HepG2 (cell line): Measurements from ENCODE around the gene TRAPPC5. TPM values are rescaled to one million over a fixed set of nuclear protein-coding genes. Genes with fewer than 3 reads are reported as not detected.

Experiments used
- ELF3 ChIP-seq: IDR thresholded peaks from 2 replicates; pipeline ENCODE4 v1.6.1; 2016; ENCODE audit warnings: missing genetic modification reagents, missing compliant biosample characterization
- GATAD1 ChIP-seq: IDR thresholded peaks from 2 replicates; pipeline ENCODE4 v1.6.1; 2016; ENCODE audit warnings: missing genetic modification reagents, missing compliant biosample characterization
- GRHL1 ChIP-seq: sonication (generic); formaldehyde crosslinking; conservative IDR thresholded peaks from 2 replicates; pipeline ENCODE4 v1.8.0; 2022; ENCODE audit warnings: missing genetic modification reagents
- HMG20B ChIP-seq: conservative IDR thresholded peaks from 2 replicates; pipeline ENCODE4 v1.6.1; 2016; ENCODE audit warnings: missing genetic modification reagents, missing compliant biosample characterization
- KLF16 ChIP-seq, 2 experiments: sonication (generic) in 1 of 2; formaldehyde crosslinking in 1 of 2; IDR thresholded peaks; 2 replicates each; pipeline versions ENCODE4 v1.6.1 to v1.8.0; 2016 to 2023; ENCODE audit warnings: missing genetic modification reagents in 2 of 2, missing compliant biosample characterization in 1 of 2
- NCOR1 ChIP-seq: fragments of 200-600 bp; sonication (generic); IDR thresholded peaks from 2 replicates; pipeline ENCODE4 v1.7.0; 2017; ENCODE audit warnings: antibody characterized with exemption, low read length, borderline replicate concordance
- NFYB ChIP-seq: sonication (generic); formaldehyde crosslinking; IDR thresholded peaks from 2 replicates; pipeline ENCODE4 v1.4.0; 2020; ENCODE audit warnings: missing genetic modification reagents
- RELA ChIP-seq: sonication (generic); formaldehyde crosslinking; IDR thresholded peaks from 2 replicates; pipeline ENCODE4 v1.4.0; 2020; ENCODE audit warnings: missing genetic modification reagents
- SALL2 ChIP-seq: sonication (generic); formaldehyde crosslinking; IDR thresholded peaks from 2 replicates; pipeline ENCODE4 v1.8.1; 2023; ENCODE audit warnings: mild to moderate bottlenecking, missing genetic modification reagents, inconsistent platforms
- SNAI1 ChIP-seq: sonication (generic); formaldehyde crosslinking; IDR thresholded peaks from 2 replicates; pipeline ENCODE4 v1.5.0; 2020; ENCODE audit warnings: mild to moderate bottlenecking, missing genetic modification reagents, borderline replicate concordance
- TBX2 ChIP-seq: sonication (generic); formaldehyde crosslinking; IDR thresholded peaks from 2 replicates; pipeline ENCODE4 v1.5.0; 2020; ENCODE audit warnings: missing genetic modification reagents, mild to moderate bottlenecking, borderline replicate concordance
- ZFP36 ChIP-seq: fragments of 150-350 bp; IDR thresholded peaks from 2 replicates; pipeline ENCODE4 v1.6.1; 2018; ENCODE audit warnings: borderline replicate concordance, low read length, low read depth; ENCODE audit not compliant: partially characterized antibody
- ZFP36L1 ChIP-seq: sonication (generic); formaldehyde crosslinking; IDR thresholded peaks from 2 replicates; pipeline ENCODE4 v1.8.0; 2022; ENCODE audit warnings: mild to moderate bottlenecking, missing genetic modification reagents, moderate library complexity
- ZNF121 ChIP-seq: sonication (generic); formaldehyde crosslinking; IDR thresholded peaks from 2 replicates; pipeline ENCODE4 v1.5.0; 2020; ENCODE audit warnings: mild to moderate bottlenecking, missing genetic modification reagents
- ZNF232 ChIP-seq: sonication (generic); formaldehyde crosslinking; IDR thresholded peaks from 2 replicates; pipeline ENCODE4 v1.4.0; 2020; ENCODE audit warnings: missing genetic modification reagents, borderline replicate concordance
- ZNF333 ChIP-seq: sonication (generic); formaldehyde crosslinking; IDR thresholded peaks from 2 replicates; pipeline ENCODE4 v1.4.0; 2020; ENCODE audit warnings: mild to moderate bottlenecking, missing genetic modification reagents, borderline replicate concordance
- ZNF564 ChIP-seq: sonication (generic); formaldehyde crosslinking; IDR thresholded peaks from 2 replicates; pipeline ENCODE4 v1.8.1; 2023; ENCODE audit warnings: mild to moderate bottlenecking, missing genetic modification reagents
- ZNF598 ChIP-seq: sonication (generic); formaldehyde crosslinking; IDR thresholded peaks from 2 replicates; pipeline ENCODE4 v1.5.1; 2020; ENCODE audit warnings: mild to moderate bottlenecking, missing genetic modification reagents, borderline replicate concordance
- ZNF644 ChIP-seq: IDR thresholded peaks from 2 replicates; pipeline ENCODE4 v1.6.1; 2016; ENCODE audit warnings: low read depth
- ZSCAN9 ChIP-seq: IDR thresholded peaks from 2 replicates; pipeline ENCODE4 v1.6.1; 2016; ENCODE audit warnings: borderline replicate concordance
- polyA plus RNA-seq, 8 experiments: library from polyadenylated mRNA; depleted of rRNA in 3 of 8; stranded (reverse) in 7 of 8; unstranded in 1 of 8; fragments of >200 nt; fragmentation: Illumina TruSeq in 4 of 8; extraction: Trizol in 4 of 8; gene quantifications; 2 replicates each; pipeline versions ENCODE4 v1.2.1 to v1.2.3, GENCODE V29; 2011 to 2016; ENCODE audit warnings: low read depth in 4 of 8, missing spikeins in 1 of 8, mixed read lengths in 1 of 8; ENCODE audit not compliant: insufficient read depth in 1 of 8
- total RNA-seq, 5 experiments: library from RNA; depleted of rRNA; stranded (reverse); fragments of >200 nt; fragmentation: Illumina TruSeq; extraction: Trizol; gene quantifications; 2 replicates each; pipeline ENCODE4 v1.2.3, GENCODE V29; 2016; ENCODE audit warnings: low read depth in 1 of 5
- TF ChIP-seq, protein P1 (sequence below): sonication (generic); formaldehyde crosslinking; IDR thresholded peaks from 2 replicates; pipeline ENCODE4 v1.4.0; 2020; ENCODE audit warnings: mild to moderate bottlenecking, missing genetic modification reagents

The TRAPPC5 gene
- total and polyA plus RNA-seq, 2 of the 13 experiments (the other 11 are each of a cell fraction or from before 2014, with no cell fraction given), result 38.5 to 78.7 TPM

GRCh38 chr19:7636691-7637373, 43.8 kb upstream of the TRAPPC5 start, which contains the start of gene STXBP2 (continued):
- TF ChIP-seq ZFP36L1 (CRISPR knock-in tag) (no peak), ZNF644 (CRISPR knock-in tag) (no peak), ZNF121 (CRISPR knock-in tag) (no peak), ZNF598 (no peak; the same call in 1 of the 2 replicates), RELA (CRISPR knock-in tag) (no peak), ZNF564 (CRISPR knock-in tag) (peak; percentile 81; the same call in 1 of the 2 replicates), KLF16 (CRISPR knock-in tag; IDR thresholded peaks at IDR 0.05) (peak in 1 of 2 experiments; percentile 26; a peak in 1 of 4 replicates), HMG20B (CRISPR knock-in tag) (no peak), GATAD1 (CRISPR knock-in tag) (peak; percentile 44), GRHL1 (CRISPR knock-in tag) (no peak), ZSCAN9 (CRISPR knock-in tag) (peak; percentile 57; the same call in 1 of the 2 replicates), SNAI1 (CRISPR knock-in tag) (no peak), ZFP36 (no peak), NFYB (no peak), ZNF333 (no peak), SALL2 (0 out of 2 replicates have a peak, but pooled peaks have one; percentile 65), NCOR1 (no peak), ZNF232 (CRISPR knock-in tag) (peak; percentile 66; the same call in 1 of the 2 replicates), TBX2 (CRISPR knock-in tag) (peak; percentile 73), ELF3 (CRISPR knock-in tag) (peak; percentile 67)
- TF ChIP-seq, protein P1, sequence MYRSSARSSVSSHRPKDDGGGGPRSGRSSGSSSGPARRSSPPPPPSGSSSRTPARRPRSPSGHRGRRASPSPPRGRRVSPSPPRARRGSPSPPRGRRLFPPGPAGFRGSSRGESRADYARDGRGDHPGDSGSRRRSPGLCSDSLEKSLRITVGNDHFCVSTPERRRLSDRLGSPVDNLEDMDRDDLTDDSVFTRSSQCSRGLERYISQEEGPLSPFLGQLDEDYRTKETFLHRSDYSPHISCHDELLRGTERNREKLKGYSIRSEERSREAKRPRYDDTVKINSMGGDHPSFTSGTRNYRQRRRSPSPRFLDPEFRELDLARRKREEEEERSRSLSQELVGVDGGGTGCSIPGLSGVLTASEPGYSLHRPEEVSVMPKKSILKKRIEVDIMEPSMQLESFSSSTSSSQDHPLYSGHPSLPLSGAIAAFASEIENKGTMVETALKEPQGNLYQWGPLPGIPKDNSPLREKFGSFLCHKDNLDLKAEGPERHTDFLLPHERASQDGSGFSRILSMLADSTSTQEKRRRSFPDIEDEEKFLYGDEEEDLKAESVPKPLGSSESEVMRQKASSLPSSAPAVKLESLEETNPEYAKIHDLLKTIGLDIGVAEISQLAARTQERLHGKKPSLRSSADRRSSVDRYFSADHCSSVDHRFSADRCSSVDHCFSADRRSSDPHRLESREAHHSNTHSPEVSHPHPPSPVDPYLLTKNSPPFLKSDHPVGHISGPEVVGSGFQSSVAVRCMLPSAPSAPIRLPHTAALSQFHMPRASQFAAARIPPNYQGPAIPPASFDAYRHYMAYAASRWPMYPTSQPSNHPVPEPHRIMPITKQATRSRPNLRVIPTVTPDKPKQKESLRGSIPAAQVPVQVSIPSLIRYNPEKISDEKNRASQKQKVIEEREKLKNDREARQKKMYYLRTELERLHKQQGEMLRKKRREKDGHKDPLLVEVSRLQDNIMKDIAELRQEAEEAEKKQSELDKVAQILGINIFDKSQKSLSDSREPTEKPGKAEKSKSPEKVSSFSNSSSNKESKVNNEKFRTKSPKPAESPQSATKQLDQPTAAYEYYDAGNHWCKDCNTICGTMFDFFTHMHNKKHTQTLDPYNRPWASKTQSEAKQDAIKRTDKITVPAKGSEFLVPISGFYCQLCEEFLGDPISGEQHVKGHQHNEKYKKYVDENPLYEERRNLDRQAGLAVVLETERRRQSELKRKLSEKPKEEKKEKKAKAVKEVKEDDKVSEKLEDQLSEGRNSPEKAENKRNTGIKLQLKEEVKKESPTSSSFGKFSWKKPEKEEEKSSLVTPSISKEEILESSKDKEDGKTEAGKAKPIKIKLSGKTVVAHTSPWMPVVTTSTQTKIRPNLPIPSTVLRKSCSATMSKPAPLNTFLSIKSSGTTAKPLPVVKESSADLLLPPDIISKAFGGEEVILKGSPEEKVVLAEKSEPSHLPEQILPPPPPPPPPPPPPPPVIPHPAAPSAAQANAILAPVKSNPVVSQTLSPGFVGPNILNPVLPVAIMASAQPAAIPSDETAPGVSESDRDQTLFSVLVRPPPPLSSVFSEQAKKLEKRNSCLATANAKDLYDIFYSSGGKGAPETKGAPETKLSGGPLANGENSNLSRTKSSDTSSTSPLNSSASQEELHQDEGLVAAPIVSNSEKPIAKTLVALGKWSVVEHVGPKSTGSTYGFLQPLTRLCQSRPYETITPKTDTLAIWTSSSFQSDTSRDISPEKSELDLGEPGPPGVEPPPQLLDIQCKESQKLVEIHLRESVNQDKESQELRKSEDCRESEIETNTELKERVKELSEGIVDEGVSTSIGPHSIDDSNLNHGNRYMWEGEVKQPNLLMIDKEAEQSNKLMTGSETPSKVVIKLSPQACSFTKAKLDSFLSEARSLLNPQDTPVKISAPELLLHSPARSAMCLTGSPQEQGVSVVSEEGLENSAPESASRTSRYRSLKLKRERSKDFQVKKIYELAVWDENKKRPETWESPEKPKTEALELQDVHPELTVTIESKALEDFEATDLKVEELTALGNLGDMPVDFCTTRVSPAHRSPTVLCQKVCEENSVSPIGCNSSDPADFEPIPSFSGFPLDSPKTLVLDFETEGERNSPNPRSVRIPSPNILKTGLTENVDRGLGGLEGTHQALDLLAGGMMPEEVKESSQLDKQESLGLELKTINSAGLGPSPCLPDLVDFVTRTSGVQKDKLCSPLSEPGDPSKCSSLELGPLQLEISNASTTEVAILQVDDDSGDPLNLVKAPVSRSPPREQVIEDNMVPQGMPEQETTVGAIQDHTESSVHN (CRISPR knock-in tag), result no peak
